ENCODE results near the gene FAM184A. TPM values are rescaled to one million over a fixed set of nuclear protein-coding genes. Genes with fewer than 3 reads are reported as not detected.

The FAM184A gene
- total RNA-seq, 1 donor from 2014 or later = 7.5 TPM

DNA sequence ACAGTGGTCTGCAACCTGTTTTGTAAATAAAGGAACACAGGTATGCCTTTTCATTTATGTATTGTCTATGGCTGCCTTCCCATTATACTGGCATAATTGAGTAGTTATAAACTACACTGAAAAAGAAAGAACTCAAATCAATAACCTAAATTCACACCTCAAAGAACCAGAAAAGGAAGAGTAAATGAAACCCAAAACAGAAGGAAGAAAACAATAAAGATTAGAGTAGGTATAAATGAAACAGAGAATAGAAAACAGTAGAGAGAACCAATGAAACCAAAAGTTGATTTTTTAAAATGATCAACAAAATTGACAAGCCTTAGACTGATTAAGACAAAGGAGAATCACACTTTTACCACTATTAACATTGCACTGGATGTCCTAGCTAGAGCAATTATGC is 34.7 kb downstream of the FAM184A start:
- peaks cover 4% of the 10 kb centered on the region for H3K4me1 Mint-ChIP-seq (ENCODE audit: unreplicated experiment)
- no peaks in the 10 kb centered on the region for H3K27me3 Mint-ChIP-seq

DNA sequence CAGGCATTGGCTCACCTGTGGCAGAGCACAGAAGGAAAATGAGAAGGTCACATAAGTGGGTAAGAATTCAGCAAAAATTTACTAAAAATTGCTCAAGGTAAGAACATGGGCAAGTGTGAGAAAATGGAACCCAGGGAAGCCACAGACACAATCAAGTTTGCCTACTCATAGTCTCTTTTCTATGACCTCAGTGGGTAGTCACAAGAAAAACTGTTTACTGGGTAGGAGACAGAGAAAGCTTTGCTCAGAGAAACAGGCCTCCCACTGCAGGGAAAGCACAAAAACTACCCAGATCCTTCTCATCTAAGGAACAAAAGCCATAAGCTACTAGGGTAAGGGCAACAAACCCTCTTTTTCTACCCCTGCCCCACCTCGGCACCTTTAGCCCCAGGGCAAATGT is 35.2 kb downstream of the FAM184A start:
- H3K36me3 Mint-ChIP-seq = no peaks in the 10 kb centered on the region
- H3K9me3 Mint-ChIP-seq = no peaks in the 10 kb centered on the region
- no peaks in the 10 kb centered on the region for H3K27me3 Mint-ChIP-seq
- TF ChIP-seq, protein P1, sequence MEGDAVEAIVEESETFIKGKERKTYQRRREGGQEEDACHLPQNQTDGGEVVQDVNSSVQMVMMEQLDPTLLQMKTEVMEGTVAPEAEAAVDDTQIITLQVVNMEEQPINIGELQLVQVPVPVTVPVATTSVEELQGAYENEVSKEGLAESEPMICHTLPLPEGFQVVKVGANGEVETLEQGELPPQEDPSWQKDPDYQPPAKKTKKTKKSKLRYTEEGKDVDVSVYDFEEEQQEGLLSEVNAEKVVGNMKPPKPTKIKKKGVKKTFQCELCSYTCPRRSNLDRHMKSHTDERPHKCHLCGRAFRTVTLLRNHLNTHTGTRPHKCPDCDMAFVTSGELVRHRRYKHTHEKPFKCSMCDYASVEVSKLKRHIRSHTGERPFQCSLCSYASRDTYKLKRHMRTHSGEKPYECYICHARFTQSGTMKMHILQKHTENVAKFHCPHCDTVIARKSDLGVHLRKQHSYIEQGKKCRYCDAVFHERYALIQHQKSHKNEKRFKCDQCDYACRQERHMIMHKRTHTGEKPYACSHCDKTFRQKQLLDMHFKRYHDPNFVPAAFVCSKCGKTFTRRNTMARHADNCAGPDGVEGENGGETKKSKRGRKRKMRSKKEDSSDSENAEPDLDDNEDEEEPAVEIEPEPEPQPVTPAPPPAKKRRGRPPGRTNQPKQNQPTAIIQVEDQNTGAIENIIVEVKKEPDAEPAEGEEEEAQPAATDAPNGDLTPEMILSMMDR (conservative IDR thresholded peaks at IDR 0.05) = no peak
- no peak overlapping the region for H3K27ac Mint-ChIP-seq
- H3K4me3 Mint-ChIP-seq = no peak overlapping the region
- DNase-seq (ENCODE audit: extremely low spot score, unreplicated experiment) = no peak
- H3K4me1 Mint-ChIP-seq (ENCODE audit: unreplicated experiment) = peaks cover 4% of the 10 kb centered on the region

More for the DNA sequence above, 34.7 kb downstream of the FAM184A start:
- Mint-ChIP-seq H3K27ac (no peak overlapping the region), H3K9me3 (peaks cover 5% of the 10 kb centered on the region), H3K4me3 (no peak overlapping the region), H3K36me3 (no peaks in the 10 kb centered on the region)
- DNase-seq (ENCODE audit: extremely low spot score, unreplicated experiment) = no peak
- TF ChIP-seq, protein P1 (conservative IDR thresholded peaks at IDR 0.05) = no peak

DNA sequence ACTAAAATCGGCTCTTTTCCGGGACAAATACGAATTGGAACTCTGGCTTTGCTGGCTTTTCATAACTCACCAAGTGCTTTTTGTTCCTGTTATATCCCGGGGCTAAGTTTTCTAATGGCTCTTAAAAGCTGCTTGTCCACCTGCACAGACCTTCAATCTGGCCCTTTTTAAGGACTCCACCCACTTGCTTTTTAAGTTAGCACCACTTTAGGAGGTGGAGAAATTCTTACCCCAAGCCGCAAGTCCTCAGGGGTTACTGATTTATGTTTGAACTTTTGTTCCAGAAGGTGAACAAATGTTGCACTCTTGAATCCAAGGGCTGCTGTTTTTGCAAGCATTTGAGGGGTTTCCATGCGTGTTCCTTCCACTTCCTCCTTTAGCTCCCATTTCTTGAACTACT is 37.8 kb downstream of the FAM184A start:
- Mint-ChIP-seq H3K27me3 (no peaks in the 10 kb centered on the region), H3K9me3 (no peaks in the 10 kb centered on the region), H3K4me1 (ENCODE audit: unreplicated experiment) (peaks cover 4% of the 10 kb centered on the region), H3K36me3 (no peaks in the 10 kb centered on the region), H3K27ac (no peak overlapping the region), H3K4me3 (no peak overlapping the region)
- DNase-seq (ENCODE audit: extremely low spot score, unreplicated experiment) = no peak
- TF ChIP-seq, protein P1 (conservative IDR thresholded peaks at IDR 0.05) = no peak

DNA sequence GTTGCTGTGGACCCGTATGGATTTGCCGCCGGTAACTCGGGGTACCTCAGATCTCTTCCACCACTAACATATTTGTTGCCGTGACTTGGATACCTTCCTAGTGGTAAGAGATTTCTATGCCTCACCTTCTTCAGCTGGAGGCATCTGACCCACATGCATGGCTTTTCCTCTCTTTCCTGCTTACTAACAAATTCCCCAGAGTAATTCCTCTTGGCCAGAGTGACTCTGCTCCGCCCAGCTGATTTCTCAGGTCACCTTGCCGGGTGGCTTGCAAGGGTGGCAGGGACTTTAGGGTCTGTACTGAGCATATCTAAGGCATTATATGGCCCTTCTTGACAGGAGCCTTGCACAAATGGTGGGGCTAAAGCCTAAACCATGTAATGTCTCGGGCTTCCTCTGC is 38.2 kb downstream of the FAM184A start:
- no peak for DNase-seq (ENCODE audit: extremely low spot score, unreplicated experiment)
- H3K9me3 Mint-ChIP-seq = no peaks in the 10 kb centered on the region
- no peak overlapping the region for H3K4me3 Mint-ChIP-seq
- H3K36me3 Mint-ChIP-seq = no peaks in the 10 kb centered on the region
- no peak overlapping the region for H3K27ac Mint-ChIP-seq
- H3K4me1 Mint-ChIP-seq (ENCODE audit: unreplicated experiment) = peaks cover 5% of the 10 kb centered on the region
- TF ChIP-seq, protein P1 (conservative IDR thresholded peaks at IDR 0.05) = no peak
- no peaks in the 10 kb centered on the region for H3K27me3 Mint-ChIP-seq

DNA sequence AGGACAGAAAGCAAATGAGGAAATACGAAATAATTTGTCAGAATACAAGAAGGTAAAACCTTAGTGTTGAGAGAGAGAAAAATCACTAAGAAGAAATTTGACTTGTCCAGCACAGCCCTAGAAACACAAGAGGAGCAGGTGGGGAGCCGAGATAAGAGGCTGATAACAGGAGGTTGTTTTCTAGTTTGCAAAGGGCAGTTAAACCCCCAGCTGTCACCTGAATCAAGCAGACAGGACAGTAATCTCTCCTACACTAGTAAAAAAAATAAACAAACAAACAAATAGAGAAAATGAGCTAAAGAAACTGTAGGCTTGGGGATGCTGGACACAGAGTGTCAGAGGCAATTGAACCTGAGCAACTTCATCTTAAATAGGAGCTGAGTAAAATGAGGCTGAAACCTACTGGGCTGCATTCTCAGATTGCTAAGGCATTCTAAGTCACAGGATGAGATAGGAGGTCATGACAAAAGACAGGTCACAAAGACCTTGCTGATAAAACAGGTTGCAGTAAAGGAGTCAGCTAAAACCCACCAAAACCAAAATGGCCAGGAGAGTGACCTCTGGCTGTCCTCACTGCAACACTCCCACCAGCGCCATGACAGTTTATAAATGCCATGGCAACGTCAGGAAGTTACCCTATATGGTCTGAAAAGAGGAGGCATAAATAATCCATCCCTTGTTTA is 40.4 kb downstream of the FAM184A start:
- no peak overlapping the region for H3K4me3 Mint-ChIP-seq
- H3K9me3 Mint-ChIP-seq = no peaks in the 10 kb centered on the region
- no peak for DNase-seq (ENCODE audit: extremely low spot score, unreplicated experiment)
- H3K27ac Mint-ChIP-seq = no peak overlapping the region
- H3K4me1 Mint-ChIP-seq (ENCODE audit: unreplicated experiment) = peaks cover 12% of the 10 kb centered on the region
- H3K27me3 Mint-ChIP-seq = no peaks in the 10 kb centered on the region
- no peaks in the 10 kb centered on the region for H3K36me3 Mint-ChIP-seq
- TF ChIP-seq, protein P1 (conservative IDR thresholded peaks at IDR 0.05) = no peak

Data from type B pancreatic cell (in vitro differentiated cells).